Renal cortex interstitium (tissue), 11 donors: ENCODE results near the gene CCSER2. TPM values are rescaled to one million over a fixed set of nuclear protein-coding genes. Genes with fewer than 3 reads are reported as not detected.
"Not testable (repeated sequence)": the region's sequence is repeated elsewhere in the genome, so short reads cannot be mapped to it uniquely, and the experiment has no call there.

Experiments
- DNase-seq, 11 donors: peaks; one replicate each; pipeline ENCODE4 v3.0.0-alpha.2; 2013; ENCODE audit warnings: low read depth in 9 of 11, low spot score in 4 of 11; ENCODE audit errors: extremely low read depth in 1 of 11
- polyA plus RNA-seq, 3 donors: library from polyadenylated mRNA; unstranded; fragments of 120-200 nt; gene quantifications; one replicate each; pipeline ENCODE4 v1.2.1, GENCODE V29; 2013; ENCODE audit not compliant: insufficient read length in 3 of 3

CCSER2 gene
- polyA plus RNA-seq, 3 donors, result 25.9 to 28.6 (median 28.6) TPM

- DNase-seq, result no peak
These were observed 12.5 kb downstream of the CCSER2 start for GRCh38 chr10:84340632-84341537.

- DNase-seq, result no peak
These were observed 13.1 kb downstream of the CCSER2 start for GRCh38 chr10:84341538-84341856.

- DNase-seq, result no peak
These were observed 13.6 kb downstream of the CCSER2 start for GRCh38 chr10:84341983-84342382.

GRCh38 chr10:84342584-84342983 is 14.2 kb downstream of the CCSER2 start:
- no peak for DNase-seq

GRCh38 chr10:84343831-84344230 is 15.4 kb downstream of the CCSER2 start:
- DNase-seq, result no peak

- no peak for DNase-seq
These were observed 16.1 kb downstream of the CCSER2 start for GRCh38 chr10:84344526-84344925.

- not testable (repeated sequence) for DNase-seq
These were observed 19.2 kb downstream of the CCSER2 start for GRCh38 chr10:84347575-84348002.

- DNase-seq, result no peak
These were observed 20.1 kb downstream of the CCSER2 start for GRCh38 chr10:84348447-84348846.

- DNase-seq, result no peak
These were observed 20.5 kb downstream of the CCSER2 start for GRCh38 chr10:84348860-84349259.

GRCh38 chr10:84352251-84352842 is 24.0 kb downstream of the CCSER2 start:
- peak in 2 of 11 donors; percentile 15 to 33 for DNase-seq

- DNase-seq, result no peak
These were observed 24.8 kb downstream of the CCSER2 start for GRCh38 chr10:84353052-84353803.

- no peak for DNase-seq
These were observed 26.2 kb downstream of the CCSER2 start for GRCh38 chr10:84354623-84355022.

- no peak for DNase-seq
These were observed 26.7 kb downstream of the CCSER2 start for GRCh38 chr10:84355106-84355505.

- DNase-seq, result no peak
These were observed 28.5 kb downstream of the CCSER2 start for GRCh38 chr10:84356928-84357327.

- DNase-seq, result no peak
These were observed 30.4 kb downstream of the CCSER2 start for GRCh38 chr10:84358743-84359142.

GRCh38 chr10:84360637-84361365 is 32.4 kb downstream of the CCSER2 start:
- no peak for DNase-seq

- no peak for DNase-seq
These were observed 37.0 kb downstream of the CCSER2 start for GRCh38 chr10:84365335-84365881.

GRCh38 chr10:84366041-84366440 is 37.7 kb downstream of the CCSER2 start:
- DNase-seq, result no peak

GRCh38 chr10:84367256-84367655 is 38.9 kb downstream of the CCSER2 start:
- DNase-seq, result no peak
